Activated CD4-positive, alpha-beta T cell treated with anti-CD3 and anti-CD28 coated beads, Interleukin-2, amount 10 ng/mL, durations not matched to agents 7 days and 5 days (primary cell): ENCODE data around the gene CUX1. TPM values are rescaled to one million over a fixed set of nuclear protein-coding genes. Genes with fewer than 3 reads are reported as not detected.
A peak's percentile ranks its signal among the peaks of the same experiment; 100 is the strongest.

Experiments
- CTCF ChIA-PET: fragments of 350-600 bp; sonication (Branson Sonifier 250); formaldehyde crosslinking; loops from one replicate; lab custom pipeline; 2021; ENCODE audit warnings: antibody characterized with exemption; lab: Charles Lee
- POLR2A ChIA-PET: fragments of 350-600 bp; sonication (Branson Sonifier 250); formaldehyde crosslinking; loops from one replicate; lab custom pipeline; 2021; ENCODE audit warnings: antibody characterized with exemption; lab: Charles Lee
- DNase-seq: peaks from one replicate; pipeline ENCODE4 v3.0.0-alpha.2; 2020
- H3K27ac Mint-ChIP-seq: one replicate; pipeline ENCODE4 v1.8.0; 2021; ENCODE audit warnings: mild to moderate bottlenecking, moderate library complexity, mixed read lengths
- H3K27me3 Mint-ChIP-seq: one replicate; pipeline ENCODE4 v1.8.0; 2021; ENCODE audit warnings: mixed read lengths
- H3K36me3 Mint-ChIP-seq: one replicate; pipeline ENCODE4 v1.8.0; 2021; ENCODE audit warnings: low read depth, mixed read lengths
- H3K4me1 Mint-ChIP-seq: one replicate; pipeline ENCODE4 v1.8.0; 2021; ENCODE audit warnings: mixed read lengths
- H3K4me3 Mint-ChIP-seq: one replicate; pipeline ENCODE4 v1.8.0; 2021; ENCODE audit warnings: mild to moderate bottlenecking, moderate library complexity, mixed read lengths
- H3K9me3 Mint-ChIP-seq: one replicate; pipeline ENCODE4 v1.8.0; 2021; ENCODE audit warnings: mixed read lengths
- total RNA-seq, 2 experiments: library from RNA; stranded (reverse); gene quantifications; one replicate each; pipeline ENCODE4 v1.2.3, GENCODE V29; 2021

CUX1 gene
- total RNA-seq, 2 experiments from 2014 or later, result 27.8 to 34.7 TPM

DNA sequence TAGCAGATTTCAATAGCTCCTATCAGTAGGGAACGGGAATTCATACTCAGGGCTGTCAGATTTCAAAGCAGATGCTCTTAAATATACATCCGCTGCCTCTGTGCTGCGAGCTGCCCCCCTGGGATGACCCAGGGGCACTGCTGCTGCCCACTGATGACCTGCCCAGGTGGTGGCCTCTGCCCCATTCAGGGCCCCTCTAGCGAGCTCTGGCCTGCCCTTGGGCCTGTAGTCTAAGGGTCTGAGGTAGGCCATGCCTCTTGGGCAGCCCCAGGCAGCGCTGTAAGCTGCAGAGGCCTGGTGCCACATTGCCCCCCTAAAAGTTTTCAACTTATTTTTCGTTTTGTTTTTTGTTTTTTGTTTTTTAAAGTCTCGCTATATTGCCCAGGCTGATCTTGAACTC is 418.7 kb downstream of the CUX1 start:
- POLR2A ChIA-PET, result no interaction called here
- no peaks in the 10 kb centered on the region for H3K9me3 Mint-ChIP-seq

DNA sequence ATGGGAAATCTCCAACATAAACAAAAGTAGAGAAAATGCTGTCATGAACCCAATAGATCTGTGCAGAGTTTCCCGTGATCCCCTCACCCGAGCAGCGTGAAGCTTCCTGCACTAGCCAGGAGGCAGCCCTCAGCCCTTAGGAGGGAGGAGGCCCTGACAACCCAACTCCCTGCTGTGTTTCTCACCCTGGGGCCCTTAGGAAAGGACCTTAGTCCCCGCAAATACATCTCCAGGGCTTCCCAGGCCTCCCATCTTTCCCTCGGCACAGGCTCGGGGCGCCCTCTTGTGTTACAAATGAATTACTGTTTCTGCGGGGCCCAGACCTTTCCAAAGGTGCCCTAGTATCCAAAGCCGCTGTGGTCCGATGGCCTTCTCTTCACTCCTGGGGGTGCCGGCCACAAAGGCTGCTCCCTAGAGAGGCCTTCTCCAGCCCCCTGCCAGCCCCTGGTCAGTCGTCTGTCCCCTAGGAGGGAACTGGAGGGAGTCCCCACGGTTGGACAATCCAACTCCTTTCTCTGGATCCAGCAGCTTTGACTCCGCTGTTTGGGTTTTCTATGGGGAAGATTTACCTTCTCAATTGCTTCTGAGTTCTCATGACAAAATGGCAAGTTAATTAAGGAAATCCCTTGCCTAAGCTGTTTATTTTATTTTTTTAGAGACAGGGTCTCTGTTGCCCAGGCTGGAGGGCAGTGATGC is 419.3 kb downstream of the CUX1 start:
- Mint-ChIP-seq H3K4me3 (no peak overlapping the region), H3K27me3 (no peaks in the 10 kb centered on the region), H3K4me1 (no peaks in the 10 kb centered on the region), H3K27ac (no peak overlapping the region), H3K36me3 (no peaks in the 10 kb centered on the region), H3K9me3 (no peaks in the 10 kb centered on the region)
- CTCF ChIA-PET, result interaction anchor here (1.2 kb wide), 1 partner anchor 16 kb away, joined by 4 read pairs; no protein-coding TSS in a partner anchor
- POLR2A ChIA-PET, result no interaction called here
- peak; percentile 57 for DNase-seq

More for the DNA sequence above, 418.7 kb downstream of the CUX1 start:
- DNase-seq, result no peak
- Mint-ChIP-seq H3K36me3 (no peaks in the 10 kb centered on the region), H3K27ac (no peak overlapping the region), H3K4me1 (no peaks in the 10 kb centered on the region), H3K4me3 (no peak overlapping the region), H3K27me3 (no peaks in the 10 kb centered on the region)
- CTCF ChIA-PET, result no interaction called here

DNA sequence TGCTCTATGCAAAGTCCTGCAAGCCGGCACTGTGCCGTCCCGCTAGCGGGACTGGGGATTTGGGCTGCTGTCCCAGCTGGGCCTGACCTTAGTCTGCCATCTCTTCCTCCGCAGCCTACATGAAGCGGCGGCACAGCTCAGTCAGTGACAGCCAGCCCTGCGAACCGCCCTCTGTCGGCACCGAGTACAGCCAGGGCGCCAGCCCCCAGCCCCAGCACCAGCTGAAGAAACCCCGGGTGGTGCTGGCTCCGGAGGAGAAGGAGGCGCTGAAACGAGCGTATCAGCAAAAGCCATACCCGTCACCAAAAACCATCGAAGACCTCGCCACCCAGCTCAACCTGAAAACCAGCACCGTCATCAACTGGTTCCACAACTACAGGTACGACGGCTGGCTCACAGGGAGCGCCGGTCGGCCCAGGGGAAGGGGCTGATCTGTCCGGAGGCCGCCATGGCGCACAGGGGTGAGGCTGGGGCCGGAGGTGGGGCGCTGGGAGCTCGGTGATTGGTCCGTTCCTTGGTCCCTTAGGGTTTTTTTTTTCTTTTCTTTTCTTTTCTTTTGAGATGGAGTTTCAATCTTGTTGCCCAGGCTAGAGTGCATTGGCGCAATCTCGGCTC is 421.9 kb downstream of the CUX1 start:
- Mint-ChIP-seq H3K4me1 (no peaks in the 10 kb centered on the region), H3K9me3 (no peaks in the 10 kb centered on the region), H3K27ac (no peak overlapping the region), H3K36me3 (no peaks in the 10 kb centered on the region), H3K27me3 (no peaks in the 10 kb centered on the region), H3K4me3 (no peak overlapping the region)
- DNase-seq, result no peak
- ChIA-PET POLR2A (no interaction called here), CTCF (interaction anchor here (0.7 kb wide), 1 partner anchor 44 kb away, joined by 3 read pairs; no protein-coding TSS in a partner anchor)

DNA sequence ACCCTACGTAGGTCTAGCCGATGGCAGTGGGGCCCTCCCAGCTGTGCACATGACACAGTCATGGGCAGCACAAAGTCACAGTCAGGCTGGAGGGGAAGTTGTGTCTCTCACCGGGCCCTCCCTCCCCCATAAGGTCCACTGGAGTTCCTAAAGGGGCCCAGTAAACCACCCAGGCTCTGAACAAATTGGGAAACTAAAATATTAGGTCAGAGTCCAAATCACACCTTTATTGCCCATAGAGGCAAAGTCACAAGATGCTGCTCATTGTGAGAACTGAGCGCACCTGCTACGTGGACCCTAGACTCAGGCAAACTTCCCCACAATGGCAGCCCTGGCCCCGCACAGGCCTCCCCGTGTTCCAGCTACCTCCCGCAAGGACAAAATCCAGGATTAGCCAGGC is 424.0 kb downstream of the CUX1 start:
- Mint-ChIP-seq H3K36me3 (no peaks in the 10 kb centered on the region), H3K27ac (no peak overlapping the region), H3K4me3 (no peak overlapping the region), H3K4me1 (no peaks in the 10 kb centered on the region), H3K27me3 (no peaks in the 10 kb centered on the region), H3K9me3 (no peaks in the 10 kb centered on the region)
- CTCF ChIA-PET, result no interaction called here
- no peak for DNase-seq
- POLR2A ChIA-PET, result no interaction called here

DNA sequence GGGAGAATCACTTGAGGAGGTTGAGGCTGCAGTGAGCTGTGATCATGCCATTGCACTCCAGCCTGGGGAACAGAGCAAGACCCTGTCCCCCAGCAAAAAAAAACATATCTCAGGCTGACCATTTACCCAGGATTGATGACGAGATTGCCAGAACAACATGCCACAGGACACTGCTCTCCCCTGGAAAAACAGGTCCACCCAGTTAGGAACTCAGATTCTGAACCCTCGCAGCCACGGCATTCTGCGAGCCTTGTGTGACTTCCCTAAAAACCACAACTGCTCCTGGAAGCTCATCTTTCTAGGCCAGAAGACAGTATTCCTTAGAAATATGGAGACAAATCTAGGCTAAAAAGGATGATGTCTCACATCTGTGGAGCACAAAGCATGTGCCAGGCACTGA is 427.2 kb downstream of the CUX1 start:
- no peaks in the 10 kb centered on the region for H3K4me1 Mint-ChIP-seq
- POLR2A ChIA-PET, result no interaction called here

DNA sequence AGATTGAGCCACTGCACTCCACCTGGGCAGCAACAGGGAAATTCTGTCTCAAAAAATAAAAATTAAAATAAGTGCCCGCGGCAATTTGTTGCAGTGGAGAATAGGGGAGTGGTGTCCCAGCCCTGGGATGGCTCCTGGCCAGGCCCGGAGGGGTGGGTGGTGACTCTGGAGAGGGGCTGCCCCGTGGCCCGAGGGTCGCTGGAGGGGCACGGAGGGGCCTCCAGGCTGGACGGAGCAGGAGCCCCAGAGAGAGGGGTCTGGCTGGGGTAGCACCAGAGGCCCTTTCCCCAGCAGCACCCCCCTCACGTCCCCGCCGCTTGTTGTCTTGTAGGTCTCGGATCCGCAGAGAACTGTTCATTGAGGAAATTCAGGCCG is 430.6 kb downstream of the CUX1 start:
- Mint-ChIP-seq H3K36me3 (no peaks in the 10 kb centered on the region), H3K9me3 (no peaks in the 10 kb centered on the region), H3K4me3 (no peak overlapping the region), H3K27ac (no peak overlapping the region), H3K27me3 (no peaks in the 10 kb centered on the region), H3K4me1 (no peaks in the 10 kb centered on the region)
- ChIA-PET POLR2A (no interaction called here), CTCF (no interaction called here)
- DNase-seq, result no peak

More for the DNA sequence above, 427.2 kb downstream of the CUX1 start:
- H3K4me3 Mint-ChIP-seq, result no peak overlapping the region
- no peaks in the 10 kb centered on the region for H3K27me3 Mint-ChIP-seq
- H3K36me3 Mint-ChIP-seq, result no peaks in the 10 kb centered on the region
- H3K27ac Mint-ChIP-seq, result no peak overlapping the region
- H3K9me3 Mint-ChIP-seq, result no peaks in the 10 kb centered on the region
- no peak for DNase-seq
- CTCF ChIA-PET, result no interaction called here

DNA sequence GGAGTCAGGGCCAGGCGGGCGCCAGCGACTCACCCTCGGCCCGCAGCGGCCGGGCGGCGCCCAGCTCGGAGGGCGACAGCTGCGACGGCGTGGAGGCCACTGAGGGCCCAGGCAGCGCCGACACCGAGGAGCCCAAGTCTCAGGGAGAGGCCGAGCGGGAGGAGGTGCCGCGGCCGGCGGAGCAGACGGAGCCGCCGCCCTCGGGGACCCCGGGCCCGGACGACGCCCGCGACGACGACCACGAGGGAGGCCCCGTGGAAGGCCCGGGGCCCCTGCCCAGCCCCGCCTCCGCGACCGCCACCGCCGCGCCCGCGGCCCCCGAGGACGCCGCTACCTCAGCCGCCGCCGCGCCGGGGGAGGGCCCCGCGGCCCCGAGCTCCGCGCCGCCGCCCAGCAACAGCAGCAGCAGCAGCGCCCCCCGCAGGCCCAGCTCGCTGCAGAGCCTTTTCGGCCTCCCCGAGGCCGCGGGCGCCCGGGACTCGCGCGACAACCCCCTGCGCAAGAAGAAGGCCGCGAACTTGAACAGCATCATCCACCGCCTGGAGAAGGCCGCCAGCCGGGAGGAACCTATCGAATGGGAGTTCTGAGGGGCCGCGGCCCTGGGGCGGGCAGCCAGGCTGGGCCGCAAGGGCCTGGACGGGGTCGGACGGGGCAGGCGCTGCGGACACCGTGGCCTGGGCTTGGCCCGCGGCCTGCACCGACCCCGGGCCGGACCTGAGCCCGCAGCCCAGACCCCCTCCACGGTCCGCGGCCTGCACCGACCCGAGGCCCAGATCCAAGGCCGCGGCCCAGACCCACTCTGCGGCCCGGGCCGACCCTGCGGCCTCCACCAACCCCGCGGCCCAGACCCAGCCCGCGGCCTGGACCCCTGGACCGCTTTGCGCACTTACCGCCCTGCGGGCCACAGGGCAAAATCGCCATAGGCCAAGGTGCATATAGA is 431.3 kb downstream of the CUX1 start:
- no peak for DNase-seq
- POLR2A ChIA-PET, result no interaction called here
- H3K4me1 Mint-ChIP-seq, result no peaks in the 10 kb centered on the region
- CTCF ChIA-PET, result no interaction called here
- H3K4me3 Mint-ChIP-seq, result no peak overlapping the region
- H3K36me3 Mint-ChIP-seq, result no peaks in the 10 kb centered on the region
- no peak overlapping the region for H3K27ac Mint-ChIP-seq
- H3K9me3 Mint-ChIP-seq, result no peaks in the 10 kb centered on the region
- no peaks in the 10 kb centered on the region for H3K27me3 Mint-ChIP-seq

DNA sequence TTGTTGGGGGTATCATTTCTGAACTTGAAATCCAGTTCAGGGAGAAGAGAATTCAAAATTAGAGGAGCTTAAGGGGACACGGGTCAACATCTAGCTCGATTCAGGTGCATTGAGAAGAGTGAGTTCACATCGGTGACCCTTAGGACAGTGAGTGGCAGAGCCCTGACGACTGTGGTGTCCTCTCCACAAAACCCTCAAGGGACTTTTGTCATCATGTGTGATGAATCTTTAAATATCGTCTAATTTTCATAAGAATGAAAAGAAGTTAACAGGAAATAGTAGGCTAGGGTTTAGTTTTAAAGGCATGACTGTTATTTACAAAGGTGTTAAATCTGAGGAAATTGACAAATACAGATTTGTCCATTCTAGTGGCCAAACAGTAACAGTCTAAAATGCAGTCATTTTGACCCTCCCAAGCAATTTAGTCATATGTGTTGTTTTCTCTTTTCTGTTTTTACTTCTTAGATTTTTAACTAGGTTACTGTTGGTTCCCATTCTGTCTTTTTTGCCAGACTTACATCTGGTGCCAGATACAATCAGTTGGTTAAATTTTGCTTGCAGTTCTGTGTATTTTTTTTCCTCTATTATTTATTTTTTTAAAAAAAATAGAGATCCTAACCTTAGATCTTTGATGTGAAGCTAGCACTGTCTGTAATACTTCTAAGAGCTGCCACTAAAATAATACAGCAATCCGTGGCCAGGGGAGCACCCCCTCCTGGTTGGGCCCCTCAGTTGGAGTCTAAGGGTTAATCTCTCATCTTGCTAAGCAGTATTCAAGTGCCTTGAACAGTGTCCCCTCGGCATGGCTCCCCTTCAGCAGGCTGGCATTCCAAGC is 434.3 kb downstream of the CUX1 start:
- Mint-ChIP-seq H3K36me3 (no peaks in the 10 kb centered on the region), H3K27ac (no peak overlapping the region), H3K27me3 (no peaks in the 10 kb centered on the region), H3K4me1 (no peaks in the 10 kb centered on the region), H3K4me3 (no peak overlapping the region), H3K9me3 (no peaks in the 10 kb centered on the region)
- ChIA-PET CTCF (interaction anchor here (0.5 to 1.0 kb wide), 3 partner anchors 15 to 649 kb away, joined by 3 to 4 read pairs (median 3); no protein-coding TSS in a partner anchor), POLR2A (no interaction called here)
- DNase-seq, result no peak

DNA sequence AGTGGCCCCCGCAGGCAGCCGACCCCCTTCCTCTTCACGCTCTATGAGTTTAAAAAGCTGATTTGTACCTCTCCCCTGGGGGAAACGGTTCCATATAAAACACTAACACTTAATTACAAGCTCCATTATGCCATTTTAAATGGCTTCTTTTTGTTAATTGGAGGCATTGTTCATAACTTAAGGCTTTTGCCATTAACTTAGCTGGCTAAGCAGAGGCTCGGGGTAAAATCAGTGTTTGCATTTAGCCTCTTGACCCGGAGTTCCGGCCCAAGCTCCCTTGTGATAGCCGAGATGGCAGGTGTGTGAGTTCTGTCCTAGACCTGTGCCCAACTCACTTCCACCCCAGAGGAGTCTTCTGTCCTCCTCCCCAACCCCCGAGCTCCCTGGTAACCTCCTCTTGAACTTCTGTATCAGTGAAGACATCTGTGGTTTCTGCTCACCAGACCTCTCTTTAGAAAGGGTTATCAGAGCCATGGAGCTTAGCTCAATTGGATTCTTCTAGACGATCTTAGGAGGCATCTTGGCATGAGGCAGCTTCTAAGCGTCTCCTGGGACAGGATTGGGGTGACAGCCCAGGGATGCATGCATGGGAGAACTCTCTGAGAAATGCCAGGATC is 435.0 kb downstream of the CUX1 start:
- DNase-seq, result no peak
- Mint-ChIP-seq H3K9me3 (no peaks in the 10 kb centered on the region), H3K4me3 (no peak overlapping the region), H3K27ac (no peak overlapping the region), H3K4me1 (no peaks in the 10 kb centered on the region), H3K27me3 (no peaks in the 10 kb centered on the region), H3K36me3 (no peaks in the 10 kb centered on the region)
- CTCF ChIA-PET, result interaction anchor here (0.5 to 0.8 kb wide), 3 partner anchors 15 to 730 kb away, joined by 3 to 5 read pairs (median 4); no protein-coding TSS in a partner anchor
- POLR2A ChIA-PET, result no interaction called here

DNA sequence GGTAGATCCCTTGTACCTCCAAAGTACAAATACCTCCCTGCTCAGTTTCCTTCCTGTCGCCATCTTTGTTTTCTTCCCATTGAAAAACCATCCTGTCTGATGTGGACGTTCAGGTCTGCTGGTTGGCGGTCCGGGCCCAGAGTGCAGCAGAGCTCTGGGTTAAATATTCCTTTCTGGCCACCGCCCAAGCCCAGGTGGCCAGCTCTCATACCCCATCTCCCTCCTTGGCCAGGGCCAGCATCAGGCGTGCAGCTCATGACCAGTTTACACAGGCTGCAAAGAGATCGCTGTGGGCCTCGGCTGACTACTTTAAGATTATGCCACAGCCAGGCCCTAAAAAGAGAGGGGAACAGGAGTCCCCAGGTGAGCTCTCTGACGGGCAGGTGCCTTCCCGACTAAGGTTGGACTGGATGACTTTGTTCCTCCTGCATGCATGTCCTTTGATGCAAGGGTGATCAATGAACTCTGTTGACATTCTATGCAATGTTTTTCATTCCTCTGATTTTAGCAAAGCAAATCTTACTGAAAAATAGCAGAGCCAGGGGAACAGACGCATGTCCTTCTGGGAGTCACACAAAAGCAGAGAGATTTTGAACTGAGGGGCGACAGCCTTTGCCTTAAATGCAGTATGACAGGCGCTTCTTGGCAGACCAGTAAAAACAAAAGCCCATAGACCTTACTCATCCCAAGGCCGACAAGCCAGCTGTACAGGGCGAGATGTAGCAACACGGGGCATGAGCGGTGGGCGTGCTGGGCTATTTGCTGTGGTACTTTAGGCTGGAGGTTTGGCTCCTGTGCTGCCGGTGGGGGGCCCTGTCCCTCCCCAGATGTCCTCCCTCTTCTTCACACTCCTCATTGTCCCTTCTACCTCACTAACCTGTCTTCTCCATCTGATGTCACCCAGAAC is 435.9 kb downstream of the CUX1 start:
- no peaks in the 10 kb centered on the region for H3K36me3 Mint-ChIP-seq
- H3K27me3 Mint-ChIP-seq, result no peaks in the 10 kb centered on the region
- no peak for DNase-seq
- ChIA-PET CTCF (interaction anchor here (0.6 to 1.4 kb wide), 3 partner anchors 16 to 730 kb away, joined by 3 to 5 read pairs (median 4); no protein-coding TSS in a partner anchor), POLR2A (no interaction called here)
- no peaks in the 10 kb centered on the region for H3K4me1 Mint-ChIP-seq
- no peak overlapping the region for H3K4me3 Mint-ChIP-seq
- no peaks in the 10 kb centered on the region for H3K9me3 Mint-ChIP-seq
- H3K27ac Mint-ChIP-seq, result no peak overlapping the region

DNA sequence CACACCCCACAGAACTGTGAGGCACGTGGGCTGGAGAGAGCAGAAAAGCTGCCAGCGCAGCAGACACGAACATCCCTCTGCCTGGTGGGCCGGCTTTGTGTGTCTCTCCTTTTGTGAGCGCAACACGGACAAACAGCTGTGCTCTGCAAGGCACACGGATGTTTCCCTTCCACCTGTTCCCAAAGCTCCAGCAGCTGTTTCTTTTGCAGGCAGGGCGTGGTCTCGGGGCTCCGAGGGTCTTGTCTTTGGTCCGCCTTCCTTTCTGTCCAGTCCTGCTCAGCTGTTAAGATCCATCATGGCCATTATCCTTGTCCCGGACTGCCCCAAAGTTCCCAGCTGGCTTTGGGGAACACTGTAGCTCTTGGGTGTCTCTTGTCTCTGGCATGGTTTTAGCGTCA is 436.5 kb downstream of the CUX1 start:
- Mint-ChIP-seq H3K4me3 (no peak overlapping the region), H3K27me3 (no peaks in the 10 kb centered on the region), H3K27ac (no peak overlapping the region), H3K4me1 (no peaks in the 10 kb centered on the region), H3K9me3 (no peaks in the 10 kb centered on the region), H3K36me3 (no peaks in the 10 kb centered on the region)
- ChIA-PET CTCF (interaction anchor here (1.4 kb wide), 1 partner anchor 19 kb away, joined by 3 read pairs; no protein-coding TSS in a partner anchor), POLR2A (no interaction called here)
- no peak for DNase-seq
